GM18868 (cell line): Measurements from ENCODE around the gene PCDHA12.
"Not testable (repeated sequence)": the region's sequence is repeated elsewhere in the genome, so short reads cannot be mapped to it uniquely, and the experiment has no call there.

Source experiments
- ATAC-seq: cut with Tn5 transposase; IDR thresholded peaks from one replicate; pipeline ENCODE4 v1.9.1; 2021; ENCODE audit warnings: mild to moderate bottlenecking, moderate library complexity; ENCODE audit not compliant: unreplicated experiment

PCDHA12 gene

GRCh38 chr5:140857177-140857986 lies 17.7 kb upstream of the PCDHA12 start:
- ATAC-seq: no peak

GRCh38 chr5:140857987-140858240 lies 17.2 kb upstream of the PCDHA12 start:
- no peak for ATAC-seq

GRCh38 chr5:140862441-140863295 lies 12.4 kb upstream of the PCDHA12 start:
- no peak for ATAC-seq

- ATAC-seq: no peak
Observed at GRCh38 chr5:140868721-140869554, 6.2 kb upstream of the PCDHA12 start, which contains the start of gene PCDHA11. Gene PCDHA11, plus strand, starts transcription at chr5:140868957. Its CDS starts 147 bp downstream, at chr5:140869104.

GRCh38 chr5:140869555-140869886 lies 5.6 kb upstream of the PCDHA12 start:
- no peak for ATAC-seq

- ATAC-seq: no peak
Observed at GRCh38 chr5:140870221-140871201, 4.6 kb upstream of the PCDHA12 start.

- ATAC-seq: not testable (repeated sequence)
Observed at GRCh38 chr5:140876541-140877261, 1.6 kb downstream of the PCDHA12 start.

GRCh38 chr5:140877262-140877581 lies 2.1 kb downstream of the PCDHA12 start:
- ATAC-seq: no peak

- ATAC-seq: no peak
Observed at GRCh38 chr5:140881889-140882590, 6.9 kb downstream of the PCDHA12 start, which contains the start of gene PCDHA13. Gene PCDHA13, plus strand, starts transcription at chr5:140882124. Its CDS starts 145 bp downstream, at chr5:140882269.

GRCh38 chr5:140882591-140882899 lies 7.4 kb downstream of the PCDHA12 start:
- ATAC-seq: no peak

GRCh38 chr5:140883373-140883772 lies 8.3 kb downstream of the PCDHA12 start:
- no peak for ATAC-seq

GRCh38 chr5:140883927-140884697 lies 9.0 kb downstream of the PCDHA12 start:
- ATAC-seq: no peak

GRCh38 chr5:140916325-140916724 lies 41.2 kb downstream of the PCDHA12 start:
- no peak for ATAC-seq

GRCh38 chr5:140923601-140924000 lies 48.5 kb downstream of the PCDHA12 start:
- no peak for ATAC-seq

GRCh38 chr5:140925806-140926442 lies 50.8 kb downstream of the PCDHA12 start, which contains the start of gene PCDHAC1:
Gene PCDHAC1, plus strand, starts transcription at chr5:140926299. Its CDS starts 594 bp downstream, at chr5:140926893.
- ATAC-seq: no peak

GRCh38 chr5:140926443-140927227 lies 51.5 kb downstream of the PCDHA12 start:
- no peak for ATAC-seq

GRCh38 chr5:140927228-140927573 lies 52.1 kb downstream of the PCDHA12 start:
- ATAC-seq: no peak
